Measurements from ENCODE around the gene FYN. TPM values are rescaled to one million over a fixed set of nuclear protein-coding genes. Genes with fewer than 3 reads are reported as not detected.
A peak's percentile ranks its signal among the peaks of the same experiment; 100 is the strongest.

FYN gene
- total and polyA plus RNA-seq, 10 of the 15 experiments (the other 5 are each of a cell fraction or from before 2014, with no cell fraction given), result 51.4 to 247 (median 138) TPM

DNA sequence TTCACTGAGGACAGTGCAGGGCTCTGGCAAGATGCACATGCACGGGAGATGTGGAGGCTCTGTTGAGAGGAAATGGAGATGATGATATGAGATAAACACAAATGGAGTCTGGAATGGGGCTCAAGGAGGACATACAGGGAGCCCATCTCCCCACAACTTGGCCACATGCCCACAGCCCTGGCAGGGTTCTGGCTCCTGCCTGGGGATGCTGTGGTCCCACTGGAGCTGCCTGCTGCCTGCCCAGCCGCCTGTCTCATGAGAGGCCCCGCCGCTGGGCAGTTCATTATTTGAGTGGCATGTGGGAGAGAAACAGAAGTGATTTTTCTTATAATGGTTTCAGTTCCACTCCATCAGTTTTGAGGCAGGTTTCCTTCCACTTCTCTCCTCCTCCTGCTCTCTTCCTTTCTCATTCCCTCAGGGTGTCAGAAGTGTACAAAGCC is 134.0 kb downstream of the FYN start (continued):
- TF ChIP-seq, protein P1, sequence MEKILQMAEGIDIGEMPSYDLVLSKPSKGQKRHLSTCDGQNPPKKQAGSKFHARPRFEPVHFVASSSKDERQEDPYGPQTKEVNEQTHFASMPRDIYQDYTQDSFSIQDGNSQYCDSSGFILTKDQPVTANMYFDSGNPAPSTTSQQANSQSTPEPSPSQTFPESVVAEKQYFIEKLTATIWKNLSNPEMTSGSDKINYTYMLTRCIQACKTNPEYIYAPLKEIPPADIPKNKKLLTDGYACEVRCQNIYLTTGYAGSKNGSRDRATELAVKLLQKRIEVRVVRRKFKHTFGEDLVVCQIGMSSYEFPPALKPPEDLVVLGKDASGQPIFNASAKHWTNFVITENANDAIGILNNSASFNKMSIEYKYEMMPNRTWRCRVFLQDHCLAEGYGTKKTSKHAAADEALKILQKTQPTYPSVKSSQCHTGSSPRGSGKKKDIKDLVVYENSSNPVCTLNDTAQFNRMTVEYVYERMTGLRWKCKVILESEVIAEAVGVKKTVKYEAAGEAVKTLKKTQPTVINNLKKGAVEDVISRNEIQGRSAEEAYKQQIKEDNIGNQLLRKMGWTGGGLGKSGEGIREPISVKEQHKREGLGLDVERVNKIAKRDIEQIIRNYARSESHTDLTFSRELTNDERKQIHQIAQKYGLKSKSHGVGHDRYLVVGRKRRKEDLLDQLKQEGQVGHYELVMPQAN (conservative IDR thresholded peaks at IDR 0.05), result no peak
- TF ChIP-seq TBL1XR1 (IDR thresholded peaks at IDR 0.05; ENCODE audit: low read depth, low read length), result no peak
- no peak for TF ChIP-seq RAD21 (IDR thresholded peaks at IDR 0.05; ENCODE audit: insufficient read depth, low read depth, low read length)
- no peak for TF ChIP-seq BHLHE40 (IDR thresholded peaks at IDR 0.05; ENCODE audit: borderline replicate concordance in 1 of 2, low read depth in 2 of 2, low read length in 1 of 2)
- no peak for TF ChIP-seq POLR2AphosphoS2 (IDR thresholded peaks at IDR 0.05; ENCODE audit: low read depth, low read length)
- TF ChIP-seq, protein P2, sequence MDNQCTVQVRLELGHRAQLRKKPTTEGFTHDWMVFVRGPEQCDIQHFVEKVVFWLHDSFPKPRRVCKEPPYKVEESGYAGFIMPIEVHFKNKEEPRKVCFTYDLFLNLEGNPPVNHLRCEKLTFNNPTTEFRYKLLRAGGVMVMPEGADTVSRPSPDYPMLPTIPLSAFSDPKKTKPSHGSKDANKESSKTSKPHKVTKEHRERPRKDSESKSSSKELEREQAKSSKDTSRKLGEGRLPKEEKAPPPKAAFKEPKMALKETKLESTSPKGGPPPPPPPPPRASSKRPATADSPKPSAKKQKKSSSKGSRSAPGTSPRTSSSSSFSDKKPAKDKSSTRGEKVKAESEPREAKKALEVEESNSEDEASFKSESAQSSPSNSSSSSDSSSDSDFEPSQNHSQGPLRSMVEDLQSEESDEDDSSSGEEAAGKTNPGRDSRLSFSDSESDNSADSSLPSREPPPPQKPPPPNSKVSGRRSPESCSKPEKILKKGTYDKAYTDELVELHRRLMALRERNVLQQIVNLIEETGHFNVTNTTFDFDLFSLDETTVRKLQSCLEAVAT (IDR thresholded peaks at IDR 0.05), result no peak
- TF ChIP-seq SIN3A (IDR thresholded peaks at IDR 0.05; ENCODE audit: low read depth, low read length), result no peak
- TF ChIP-seq ZNF24 (IDR thresholded peaks at IDR 0.05), result no peak
- TF ChIP-seq RB1 (IDR thresholded peaks at IDR 0.05; ENCODE audit: borderline replicate concordance), result no peak
- no peak for TF ChIP-seq EP300 (IDR thresholded peaks at IDR 0.05; ENCODE audit: borderline replicate concordance in 1 of 2, control insufficient read depth in 1 of 2, low read depth in 2 of 2, low read length in 2 of 2)
- no peak for TF ChIP-seq SMARCA5 (IDR thresholded peaks at IDR 0.05)
- no peak for TF ChIP-seq RBBP5 (conservative IDR thresholded peaks at IDR 0.05)
- TF ChIP-seq ZBED1 (IDR thresholded peaks at IDR 0.05; ENCODE audit: borderline replicate concordance), result peak; percentile 49; the same call in 1 of the 2 replicates
- no peak for TF ChIP-seq MYC (IDR thresholded peaks at IDR 0.05; ENCODE audit: insufficient read depth, insufficient read length, insufficient replicate concordance, low read length, severe bottlenecking)
- no peak for TF ChIP-seq KAT2A (conservative IDR thresholded peaks at IDR 0.05; ENCODE audit: control insufficient read depth, low read depth, low read length)
- TF ChIP-seq, protein P3, sequence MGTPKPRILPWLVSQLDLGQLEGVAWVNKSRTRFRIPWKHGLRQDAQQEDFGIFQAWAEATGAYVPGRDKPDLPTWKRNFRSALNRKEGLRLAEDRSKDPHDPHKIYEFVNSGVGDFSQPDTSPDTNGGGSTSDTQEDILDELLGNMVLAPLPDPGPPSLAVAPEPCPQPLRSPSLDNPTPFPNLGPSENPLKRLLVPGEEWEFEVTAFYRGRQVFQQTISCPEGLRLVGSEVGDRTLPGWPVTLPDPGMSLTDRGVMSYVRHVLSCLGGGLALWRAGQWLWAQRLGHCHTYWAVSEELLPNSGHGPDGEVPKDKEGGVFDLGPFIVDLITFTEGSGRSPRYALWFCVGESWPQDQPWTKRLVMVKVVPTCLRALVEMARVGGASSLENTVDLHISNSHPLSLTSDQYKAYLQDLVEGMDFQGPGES (IDR thresholded peaks at IDR 0.05), result no peak
- TF ChIP-seq, protein P4, sequence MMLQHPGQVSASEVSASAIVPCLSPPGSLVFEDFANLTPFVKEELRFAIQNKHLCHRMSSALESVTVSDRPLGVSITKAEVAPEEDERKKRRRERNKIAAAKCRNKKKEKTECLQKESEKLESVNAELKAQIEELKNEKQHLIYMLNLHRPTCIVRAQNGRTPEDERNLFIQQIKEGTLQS (IDR thresholded peaks at IDR 0.05; ENCODE audit: borderline replicate concordance, extremely low read depth, low read depth, low read length), result no peak
- TF ChIP-seq PML (IDR thresholded peaks at IDR 0.05; ENCODE audit: low read length), result no peak
- TF ChIP-seq KLF5 (IDR thresholded peaks at IDR 0.05; ENCODE audit: partially characterized antibody), result no peak
- no peak for TF ChIP-seq SMAD5 (IDR thresholded peaks at IDR 0.05; ENCODE audit: low read depth)
- no peak for TF ChIP-seq TAF1 (IDR thresholded peaks at IDR 0.05; ENCODE audit: borderline replicate concordance, low read depth, low read length)
- TF ChIP-seq FOXM1 (IDR thresholded peaks at IDR 0.05; ENCODE audit: low read depth, low read length), result no peak
- 0 out of 2 replicates have a peak, but pooled peaks have one; percentile 57 for TF ChIP-seq MTA2 (IDR thresholded peaks at IDR 0.05; ENCODE audit: low read depth)
- no peak for TF ChIP-seq FOS (IDR thresholded peaks at IDR 0.05; ENCODE audit: borderline replicate concordance, extremely low read depth, insufficient read length)
- TF ChIP-seq NR2F1 (conservative IDR thresholded peaks at IDR 0.05), result no peak
